GM23248 (cell line): ENCODE measurements around the gene RBMS1.

Experiments
- EZH2 ChIP-seq: fragments of 200-600 bp; sonication (generic); IDR thresholded peaks from 2 replicates; pipeline ENCODE4 v1.6.1; 2018; ENCODE audit warnings: antibody characterized with exemption, mild to moderate bottlenecking; ENCODE audit not compliant: insufficient read depth, poor library complexity, severe bottlenecking
- EZH2phosphoT487 ChIP-seq: fragments of 200-600 bp; sonication (generic); IDR thresholded peaks from 2 replicates; pipeline ENCODE4 v1.6.1; 2018; ENCODE audit warnings: antibody characterized with exemption, moderate library complexity, mild to moderate bottlenecking, low read depth; ENCODE audit not compliant: insufficient read depth

- TF ChIP-seq EZH2, result no peak
- no peak for TF ChIP-seq EZH2phosphoT487
Observed at GRCh38 chr2:160315337-160315736, 178.3 kb downstream of the RBMS1 start.
